ENCODE measurements around the gene CCDC85B.

GRCh38 chr11:65866509-65867283 lies 23.8 kb upstream of the CCDC85B start:
- TF ChIP-seq CTCF (IDR thresholded peaks at IDR 0.05) (no peak), POLR2A (IDR thresholded peaks at IDR 0.05) (no peak)
